CD4-positive, alpha-beta T cell treated with Interleukin-4 for 4 hours (primary cell): ENCODE measurements around the gene DLG1.

ENCODE experiments used
- DNase-seq: peaks from one replicate; pipeline ENCODE4 v3.0.0-alpha.2; 2020

Gene DLG1

GRCh38 chr3:197008436-197009209, 289.8 kb downstream of the DLG1 start:
- DNase-seq: no peak

GRCh38 chr3:197007953-197008352, 290.5 kb downstream of the DLG1 start:
- DNase-seq: no peak

GRCh38 chr3:197007296-197007940, 291.0 kb downstream of the DLG1 start:
- DNase-seq: no peak

DNA sequence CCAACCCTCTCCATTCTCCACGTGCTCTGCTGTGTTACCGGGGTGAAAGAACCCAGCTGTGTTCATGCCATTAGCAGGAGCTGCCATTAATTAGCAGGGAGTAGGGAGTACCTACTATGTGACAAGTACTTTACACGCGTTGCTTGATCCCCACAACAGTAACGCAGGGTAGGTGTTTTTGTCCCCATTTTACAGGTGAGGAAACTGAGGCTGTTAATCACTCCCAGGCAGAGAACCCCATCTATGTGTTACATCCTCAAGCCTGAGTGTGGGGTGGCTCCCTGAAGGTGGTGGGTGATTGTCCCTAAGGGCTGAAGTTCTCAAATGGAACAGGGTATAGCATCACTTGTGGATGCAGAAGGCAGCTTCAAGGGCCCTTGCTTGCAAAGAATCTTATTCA, 291.6 kb downstream of the DLG1 start:
- no peak for DNase-seq

GRCh38 chr3:197006446-197006845, 292.0 kb downstream of the DLG1 start:
- no peak for DNase-seq

DNA sequence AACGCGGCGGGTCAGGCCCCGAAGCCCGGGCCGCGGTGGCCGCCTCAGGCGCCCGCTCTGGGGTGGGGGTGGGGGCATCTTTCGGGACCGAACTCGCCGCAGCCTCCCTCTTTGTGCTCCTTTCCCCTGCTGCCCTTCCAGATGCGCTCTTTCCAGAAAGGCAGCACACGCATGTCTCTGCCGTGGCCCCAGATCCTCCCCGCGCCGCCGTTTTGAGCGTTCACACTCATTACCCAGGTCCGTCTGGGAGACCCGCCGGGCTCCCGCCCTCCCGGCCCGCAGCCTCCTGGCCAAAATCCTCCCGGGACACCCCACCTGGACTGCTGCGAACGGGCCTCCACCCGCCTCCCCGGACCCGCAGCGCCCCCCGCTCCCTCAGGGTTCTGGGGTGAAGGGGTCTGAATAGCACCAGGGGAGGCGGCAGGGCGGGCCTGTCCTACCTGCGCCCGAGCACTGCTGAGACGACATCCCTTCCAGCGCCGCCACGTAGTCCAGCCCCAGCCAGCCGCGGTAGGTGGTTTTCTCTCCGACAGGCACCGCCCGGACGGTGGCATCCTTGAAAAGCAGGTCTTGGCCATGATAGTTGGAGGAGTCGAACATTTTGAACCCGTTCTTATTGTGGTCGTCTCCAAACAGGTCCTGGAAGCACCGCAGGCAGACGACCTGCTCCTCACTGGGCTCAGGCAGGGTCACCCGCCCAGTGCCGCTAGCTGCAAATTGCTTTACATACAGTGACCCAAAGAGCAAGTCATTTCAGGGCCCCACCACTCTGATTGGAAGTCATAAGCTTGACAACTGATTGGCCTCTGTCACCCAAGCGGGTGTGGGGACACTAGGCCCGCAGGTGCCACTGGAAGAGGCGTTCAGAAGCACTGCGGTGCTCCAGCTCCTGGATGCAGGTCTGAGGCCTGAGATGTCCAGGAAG, 294.7 kb downstream of the DLG1 start:
- DNase-seq: no peak

- DNase-seq: peak; percentile 75
These were observed 295.5 kb downstream of the DLG1 start for GRCh38 chr3:197002701-197003454.

DNA sequence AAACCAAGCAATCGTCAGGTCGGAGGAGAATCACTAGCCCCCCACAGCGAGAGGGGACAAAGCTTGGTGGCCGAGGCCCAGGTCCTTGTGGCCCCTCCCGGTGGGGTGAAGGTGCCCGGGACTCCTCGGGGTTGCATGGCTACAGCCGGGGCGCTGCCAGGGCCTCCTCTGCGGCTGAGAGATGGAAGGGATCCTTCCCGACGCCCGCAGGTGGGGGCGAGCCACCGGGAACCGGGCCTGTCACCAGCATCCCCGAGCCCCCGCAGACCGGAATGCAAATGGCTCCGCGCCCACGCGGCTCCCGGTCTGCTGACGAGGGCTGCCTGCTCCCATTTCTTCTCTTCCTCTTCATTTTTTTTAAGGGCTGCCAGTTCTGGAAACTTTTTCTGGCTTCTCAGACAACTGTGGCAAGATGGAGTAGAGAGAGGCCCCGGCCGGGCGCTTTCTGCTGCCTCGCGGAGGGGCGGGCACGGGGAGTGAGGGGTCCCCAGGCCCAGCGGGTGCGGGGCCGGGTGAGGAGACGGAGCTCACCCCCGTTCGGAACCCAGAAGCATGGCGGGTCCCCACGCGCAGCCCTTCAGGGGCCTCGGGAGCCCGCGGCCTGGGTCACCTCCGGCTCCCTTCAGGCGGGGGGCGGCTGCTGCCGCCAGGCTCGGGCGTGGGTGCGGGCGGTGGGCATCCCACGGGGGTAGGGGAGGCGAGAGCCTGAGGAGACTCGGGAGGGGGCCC, 296.3 kb downstream of the DLG1 start:
- no peak for DNase-seq

DNA sequence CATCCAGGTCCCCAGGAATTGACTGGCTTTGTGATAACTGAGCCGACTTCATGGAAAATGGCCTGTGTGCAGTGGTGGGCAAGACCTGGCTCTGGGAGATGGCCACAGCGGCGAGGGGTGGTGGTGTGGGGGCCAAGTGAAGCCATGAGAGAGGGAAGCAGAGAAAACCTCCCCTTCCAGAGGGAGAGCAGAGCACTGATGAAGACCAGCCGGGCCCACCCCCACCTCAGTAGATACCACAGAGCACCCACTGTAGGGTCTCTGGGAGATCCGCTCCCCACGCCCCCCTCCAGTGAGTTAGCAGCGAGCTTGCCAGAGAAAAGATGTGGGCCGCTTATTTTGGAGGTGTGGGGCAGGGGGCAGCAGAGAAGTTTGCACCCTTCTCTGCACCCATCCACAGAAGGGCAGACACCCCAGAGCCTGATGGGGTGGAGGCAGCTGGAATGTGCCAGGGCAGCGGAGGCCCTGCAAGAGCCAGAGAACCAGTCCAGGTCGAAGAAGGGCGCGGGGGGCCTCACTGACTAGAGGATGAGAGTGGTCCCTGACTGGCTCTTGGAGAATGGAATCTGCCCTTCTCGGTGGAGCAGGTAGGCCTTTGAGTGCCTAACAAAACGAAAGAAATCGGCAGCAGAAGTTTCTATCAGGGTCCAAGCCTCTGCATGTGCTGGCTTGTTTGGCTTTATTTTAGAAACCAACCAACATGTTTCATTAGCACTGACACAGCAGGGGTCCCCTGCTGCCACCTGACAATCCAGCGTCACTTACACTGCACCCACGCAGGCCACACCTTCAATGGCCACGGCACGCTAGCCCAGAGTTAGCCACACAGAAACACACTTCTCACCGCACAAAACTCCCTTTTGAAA, 297.1 kb downstream of the DLG1 start:
- no peak for DNase-seq

DNA sequence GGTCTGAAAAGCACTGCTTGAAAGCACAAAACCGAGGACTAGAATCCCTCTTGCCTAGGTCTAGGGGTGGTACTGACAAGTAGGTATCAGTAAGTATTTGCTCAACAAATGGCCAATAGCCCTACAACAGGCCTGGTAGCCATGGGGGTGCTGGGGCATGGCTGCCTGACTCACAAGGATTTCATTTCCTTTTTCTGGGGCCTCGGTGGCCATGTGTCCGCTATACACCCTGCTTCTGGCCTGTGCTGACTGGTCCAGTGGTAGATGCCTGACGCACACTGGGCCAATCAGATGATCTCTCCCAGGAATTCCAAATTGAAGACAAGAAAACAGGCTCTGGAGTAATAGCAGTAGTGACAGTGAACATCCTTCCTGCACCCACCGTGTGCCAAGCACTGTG, 298.2 kb downstream of the DLG1 start:
- DNase-seq: no peak

DNA sequence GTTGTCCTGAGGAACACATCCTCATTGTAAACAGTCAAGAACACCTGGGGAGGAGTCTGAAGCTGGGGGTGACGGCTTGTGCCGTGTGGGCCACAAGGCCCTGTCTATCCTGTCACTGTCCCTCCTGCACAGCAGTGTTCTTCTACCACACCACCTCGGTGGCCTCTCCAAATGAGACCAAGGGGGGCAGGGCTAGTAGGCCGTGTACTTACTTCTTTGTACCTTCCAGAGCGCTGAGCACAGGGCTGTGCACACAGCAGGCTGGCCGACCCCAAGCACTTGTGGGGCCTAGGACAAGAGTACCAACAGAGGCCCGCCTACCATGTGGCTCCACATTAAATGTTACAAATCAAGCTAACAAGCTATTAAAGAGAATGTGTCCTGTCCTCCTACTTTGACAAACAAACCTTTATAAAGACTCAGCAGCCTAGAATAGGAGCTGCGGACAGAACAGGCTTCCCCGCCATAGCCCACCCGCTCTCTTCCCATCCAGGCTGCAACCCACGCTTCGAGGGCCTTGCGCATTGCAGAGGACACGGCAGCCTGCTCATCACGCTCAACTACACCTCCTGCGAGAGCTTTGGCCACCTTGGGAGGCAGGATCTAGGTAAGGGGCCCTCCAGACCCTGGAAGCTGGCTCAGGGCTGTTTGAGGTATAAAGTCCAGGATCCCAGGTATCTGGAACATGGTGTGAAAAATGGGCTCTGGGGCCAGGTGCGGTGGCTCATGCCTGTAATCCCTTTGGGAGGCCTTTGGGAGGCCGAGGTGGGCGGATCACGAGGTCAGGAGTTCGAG, 299.2 kb downstream of the DLG1 start:
- no peak for DNase-seq

- DNase-seq: no peak
These were observed 301.1 kb downstream of the DLG1 start for GRCh38 chr3:196997311-196997710.

- no peak for DNase-seq
These were observed 301.8 kb downstream of the DLG1 start for GRCh38 chr3:196996454-196997265.

DNA sequence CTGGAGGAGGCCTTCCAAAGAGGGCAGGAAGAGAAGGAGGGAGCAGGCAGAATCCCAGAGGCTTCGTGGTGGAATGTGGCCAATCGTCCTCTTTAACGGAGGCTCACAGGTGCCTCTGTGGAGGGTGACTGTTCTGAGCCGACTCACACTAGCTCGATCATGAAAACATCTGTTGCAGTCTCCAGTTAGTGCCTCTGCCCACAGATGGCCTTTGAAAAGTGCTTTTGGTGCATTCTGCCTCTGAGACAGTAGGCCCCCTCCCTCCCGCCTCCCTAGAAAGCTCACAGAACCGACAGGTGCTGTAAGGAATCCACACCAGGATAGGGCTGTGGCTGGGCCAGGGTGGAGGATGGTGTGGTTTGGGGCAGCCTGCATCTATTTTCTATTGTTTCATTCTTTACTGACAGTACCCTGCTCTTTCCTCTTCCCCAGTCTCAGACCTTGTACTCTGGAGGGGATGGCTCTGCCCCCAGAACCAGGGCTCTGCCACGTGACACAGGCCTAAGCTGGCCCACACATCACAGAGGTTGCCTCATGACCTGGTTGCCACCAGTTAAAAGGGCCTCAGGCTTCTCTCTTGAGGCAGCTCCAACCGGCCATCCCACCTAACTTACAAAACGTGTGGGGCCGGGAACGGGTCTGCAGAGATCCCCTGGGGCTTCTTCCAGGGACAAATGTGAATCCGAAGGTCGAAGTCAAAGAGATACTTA, 302.6 kb downstream of the DLG1 start:
- DNase-seq: no peak

DNA sequence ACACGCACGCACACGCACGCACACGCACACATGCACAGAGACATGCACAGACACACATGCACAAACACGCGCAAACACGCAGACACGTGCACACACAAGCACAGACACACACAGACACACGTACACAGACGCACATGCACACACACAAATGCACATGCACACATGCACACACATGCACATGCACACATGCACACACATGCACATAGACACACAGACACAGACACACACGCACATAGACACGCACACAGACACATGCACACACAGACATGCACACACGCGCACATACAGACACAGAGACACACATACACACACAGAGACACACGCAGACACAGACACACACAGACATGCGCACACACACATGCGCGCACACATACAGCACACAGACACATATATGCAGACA, 303.4 kb downstream of the DLG1 start:
- DNase-seq: no peak

GRCh38 chr3:196994056-196994455, 304.4 kb downstream of the DLG1 start:
- DNase-seq: no peak
